Measurements from ENCODE around the gene BSN. TPM values are rescaled to one million over a fixed set of nuclear protein-coding genes. Genes with fewer than 3 reads are reported as not detected.
"Not testable (repeated sequence)": the region's sequence is repeated elsewhere in the genome, so short reads cannot be mapped to it uniquely, and the experiment has no call there.

BSN gene
- total and polyA plus RNA-seq, 2 donors (not counting 1 experiment from before 2014, with no cell fraction given), result under 0.01 to 0.01 TPM

DNA sequence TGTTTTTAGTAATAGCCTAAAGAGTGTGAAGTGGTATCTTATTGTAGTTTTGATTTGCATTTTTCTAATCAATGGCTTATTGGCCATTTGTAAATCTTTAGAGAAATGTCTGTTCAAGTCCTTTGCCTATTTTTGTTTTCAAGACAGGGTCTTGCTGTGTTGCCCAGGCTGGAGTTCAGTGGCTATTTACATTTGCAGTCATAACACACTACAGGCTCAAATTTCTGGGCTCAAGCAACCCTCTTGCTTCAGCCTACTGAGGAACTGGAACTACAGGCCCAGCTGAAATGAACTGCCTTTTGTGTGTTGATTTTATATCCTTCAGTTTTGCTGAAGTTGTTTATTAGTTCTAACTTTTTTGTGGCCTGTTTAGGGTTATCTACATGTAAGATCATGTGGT lies 27.9 kb downstream of the BSN start:
- Histone ChIP-seq H3K4me2 (ENCODE audit: extremely low read depth, insufficient read depth, low read length) (no peak overlapping the region), H4K20me1 (ENCODE audit: control insufficient read depth, extremely low read depth, insufficient read depth, low read length) (no peaks in the 10 kb centered on the region), H3K27ac (ENCODE audit: insufficient read depth, low read length) (no peak overlapping the region), H3K36me3 (ENCODE audit: control insufficient read depth, insufficient read depth, low read length) (no peaks in the 10 kb centered on the region), H3K4me3 (replicated peaks in 1 of 4; ENCODE audit: control extremely low read depth in 1 of 4, insufficient read depth in 1 of 4, low read depth in 3 of 4, low read length in 4 of 4) (no peak overlapping the region), H3K79me2 (ENCODE audit: control insufficient read depth, insufficient read depth, low read length) (no peaks in the 10 kb centered on the region), H3K9me3 (ENCODE audit: control insufficient read depth, insufficient read depth, low read depth, low read length) (no peaks in the 10 kb centered on the region), H3K4me1 (ENCODE audit: control insufficient read depth, extremely low read depth, insufficient read depth, low read length) (no peaks in the 10 kb centered on the region), H3K9ac (ENCODE audit: insufficient read depth, low read length) (no peak overlapping the region), H2AFZ (ENCODE audit: low read length) (no peak overlapping the region), H3K27me3 (ENCODE audit: control insufficient read depth, insufficient read depth, low read length) (no peaks in the 10 kb centered on the region)
- DNase-seq (ENCODE audit: low read depth in 2 of 2), result no peak
- no peak for TF ChIP-seq EZH2 (IDR thresholded peaks at IDR 0.05; ENCODE audit: low read length, missing control alignments)
- no peak for TF ChIP-seq CTCF (conservative IDR thresholded peaks at IDR 0.05 in 1 of 2, IDR thresholded peaks at IDR 0.05 in 1 of 2; ENCODE audit: low read depth in 1 of 2, low read length in 2 of 2)

- H3K79me2 ChIP-seq (ENCODE audit: control insufficient read depth, insufficient read depth, low read length); H3K9ac ChIP-seq (ENCODE audit: insufficient read depth, low read length); H3K27me3 ChIP-seq (ENCODE audit: control insufficient read depth, insufficient read depth, low read length); H3K36me3 ChIP-seq (ENCODE audit: control insufficient read depth, insufficient read depth, low read length); DNase-seq (ENCODE audit: low read depth in 2 of 2); H2AFZ ChIP-seq (ENCODE audit: low read length); H3K4me1 ChIP-seq (ENCODE audit: control insufficient read depth, extremely low read depth, insufficient read depth, low read length); H3K4me3 ChIP-seq (replicated peaks in 1 of 4; ENCODE audit: control extremely low read depth in 1 of 4, insufficient read depth in 1 of 4, low read depth in 3 of 4, low read length in 4 of 4); H3K27ac ChIP-seq (ENCODE audit: insufficient read depth, low read length); H4K20me1 ChIP-seq (ENCODE audit: control insufficient read depth, extremely low read depth, insufficient read depth, low read length); H3K9me3 ChIP-seq (ENCODE audit: control insufficient read depth, insufficient read depth, low read depth, low read length); H3K4me2 ChIP-seq (ENCODE audit: extremely low read depth, insufficient read depth, low read length): not testable (repeated sequence)
Observed at GRCh38 chr3:49585261-49585755, 31.0 kb downstream of the BSN start.

DNA sequence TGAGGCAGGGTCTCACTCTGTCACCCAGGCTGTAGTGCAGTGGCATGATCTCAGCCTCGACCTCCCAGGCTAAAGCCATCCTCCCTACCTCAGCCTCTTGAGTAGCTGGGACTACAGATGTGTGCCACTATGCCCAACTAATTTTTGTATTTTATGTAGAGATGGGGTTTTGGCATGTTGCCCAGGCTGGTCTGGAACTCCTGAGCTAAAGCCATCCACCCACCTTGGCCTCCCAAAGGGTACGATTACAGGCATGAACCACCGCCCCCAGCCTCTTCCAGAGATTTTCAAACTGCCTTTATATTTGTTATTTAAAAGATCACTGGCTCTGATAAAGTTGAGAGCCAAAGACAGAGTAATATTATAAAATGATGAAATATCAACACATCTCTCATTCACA lies 37.3 kb downstream of the BSN start:
- no peak for DNase-seq (ENCODE audit: low read depth in 2 of 2)
- H3K36me3 ChIP-seq (ENCODE audit: control insufficient read depth, insufficient read depth, low read length), result no peaks in the 10 kb centered on the region

More for the DNA sequence above, 37.3 kb downstream of the BSN start:
- H3K9me3 ChIP-seq (ENCODE audit: control insufficient read depth, insufficient read depth, low read depth, low read length), result no peaks in the 10 kb centered on the region
- TF ChIP-seq CTCF (conservative IDR thresholded peaks at IDR 0.05 in 1 of 2, IDR thresholded peaks at IDR 0.05 in 1 of 2; ENCODE audit: low read depth in 1 of 2, low read length in 2 of 2), result no peak
- TF ChIP-seq EZH2 (IDR thresholded peaks at IDR 0.05; ENCODE audit: low read length, missing control alignments), result no peak
- no peaks in the 10 kb centered on the region for H3K27me3 ChIP-seq (ENCODE audit: control insufficient read depth, insufficient read depth, low read length)
- no peak overlapping the region for H2AFZ ChIP-seq (ENCODE audit: low read length)
- no peaks in the 10 kb centered on the region for H3K4me1 ChIP-seq (ENCODE audit: control insufficient read depth, extremely low read depth, insufficient read depth, low read length)
- H3K79me2 ChIP-seq (ENCODE audit: control insufficient read depth, insufficient read depth, low read length), result no peaks in the 10 kb centered on the region
- H3K4me3 ChIP-seq (replicated peaks in 1 of 4; ENCODE audit: control extremely low read depth in 1 of 4, insufficient read depth in 1 of 4, low read depth in 3 of 4, low read length in 4 of 4), result no peak overlapping the region
- H3K9ac ChIP-seq (ENCODE audit: insufficient read depth, low read length), result no peak overlapping the region
- H3K4me2 ChIP-seq (ENCODE audit: extremely low read depth, insufficient read depth, low read length), result no peak overlapping the region
- no peak overlapping the region for H3K27ac ChIP-seq (ENCODE audit: insufficient read depth, low read length)
- H4K20me1 ChIP-seq (ENCODE audit: control insufficient read depth, extremely low read depth, insufficient read depth, low read length), result no peaks in the 10 kb centered on the region

All from fibroblast of lung (primary cell).